ENCODE data around the gene PWP2. TPM values are rescaled to one million over a fixed set of nuclear protein-coding genes. Genes with fewer than 3 reads are reported as not detected.

The PWP2 gene
- total and polyA plus RNA-seq, 2 of the 4 experiments (the other 2 are of a cell fraction): 2.4 to 7.0 TPM

- WGBS, 2 experiments (ENCODE audit: extremely low coverage in 2 of 2, insufficient read length in 1 of 2): 96% methylated on average over 3 of the region's 7 CpGs; no CpG with 5 or more reads in 1 of the 2 experiments
- no peaks in the 10 kb centered on the region for H3K4me1 ChIP-seq (ENCODE audit: control insufficient read depth, insufficient read depth, low read length)
- POLR2A ChIA-PET (ENCODE audit: unreplicated experiment): no interaction called here
- no peak overlapping the region for H2BK15ac ChIP-seq (ENCODE audit: low read depth, low read length)
- H3K18ac ChIP-seq (ENCODE audit: low read depth, low read length): no peak overlapping the region
- no peak overlapping the region for H3K27ac ChIP-seq (ENCODE audit: insufficient read depth, low read length)
- H4K5ac ChIP-seq (ENCODE audit: low read depth, low read length): no peak overlapping the region
- peaks cover 30% of the 10 kb centered on the region for H3K36me3 ChIP-seq (ENCODE audit: control insufficient read depth, insufficient read depth, low read length)
- dilution Hi-C loops (cut with HindIII; ENCODE audit: low sequenced_read_pairs, unreplicated experiment) (no loop called here), intact Hi-C loops (cut with micrococcal nuclease) (no loop called here), in situ Hi-C loops (cut with MboI; ENCODE audit: low sequenced_read_pairs) (no loop called here)
- BruUV-seq (replicated peaks): no TSS peak
- H2BK5ac ChIP-seq (ENCODE audit: low read depth, low read length, poor library complexity, severe bottlenecking): no peak overlapping the region
- no peak overlapping the region for H3K23ac ChIP-seq (ENCODE audit: low read depth, low read length)
- DNase-seq (no peak), ATAC-seq (ENCODE audit: low read depth) (no peak)
- no peak overlapping the region for H2AK5ac ChIP-seq (ENCODE audit: low read depth, low read length)
- no peak overlapping the region for H3K4ac ChIP-seq (ENCODE audit: low read depth, low read length)
- no peak overlapping the region for H3K14ac ChIP-seq (replicated peaks; ENCODE audit: low read depth, low read length)
- peaks cover 23% of the 10 kb centered on the region for H3K9me1 ChIP-seq (ENCODE audit: insufficient read depth, low read length)
- no peaks in the 10 kb centered on the region for H3K27me3 ChIP-seq (ENCODE audit: control insufficient read depth, insufficient read depth, low read length)
- H3K79me1 ChIP-seq (ENCODE audit: low read depth in 1 of 2, low read length in 2 of 2): peaks cover 39 to 79% of the 10 kb centered on the region in 2 experiments
- no peak overlapping the region for H4K91ac ChIP-seq (ENCODE audit: insufficient read depth, low read depth, low read length)
- no peak overlapping the region for H2BK20ac ChIP-seq (ENCODE audit: low read depth, low read length)
- no peak for TF ChIP-seq BHLHE40 (IDR thresholded peaks at IDR 0.05; ENCODE audit: low read depth, low read length)
- H2AFZ ChIP-seq (replicated peaks; ENCODE audit: low read length, poor library complexity): no peak overlapping the region
- no peak overlapping the region for H3K4me2 ChIP-seq (ENCODE audit: low read depth, low read length)
- CTCF ChIA-PET: no interaction called here
- peaks cover 35% of the 10 kb centered on the region for H4K20me1 ChIP-seq (ENCODE audit: insufficient read depth, low read length)
- no peak overlapping the region for H3K4me3 ChIP-seq (ENCODE audit: insufficient read depth, low read depth, low read length)
- no peaks in the 10 kb centered on the region for H3K9me3 ChIP-seq (ENCODE audit: control insufficient read depth, insufficient read depth, low read length)
- H2AK9ac ChIP-seq (replicated peaks; ENCODE audit: low read depth, low read length, poor library complexity): no peak overlapping the region
- H3K56ac ChIP-seq (ENCODE audit: extremely low read depth, insufficient read depth, low read length): no peak overlapping the region
- no peak overlapping the region for H2BK120ac ChIP-seq (ENCODE audit: low read depth, low read length)
- H4K8ac ChIP-seq (ENCODE audit: low read depth in 2 of 2, low read length in 2 of 2): no peak overlapping the region
- no peak overlapping the region for H3K9ac ChIP-seq (ENCODE audit: low read depth, low read length)
Measured at GRCh38 chr21:44070391-44070790, 36.8 kb upstream of the PWP2 start.

Measured in IMR-90 (cell line).